ENCODE results near the gene KLK10.

GRCh38 chr19:51000981-51001380 lies 18.5 kb downstream of the KLK10 start:
- TF ChIP-seq NRF1 (IDR thresholded peaks at IDR 0.05; ENCODE audit: low read depth, low read length) (no peak), CTCF (IDR thresholded peaks at IDR 0.05) (no peak), TAF1 (IDR thresholded peaks at IDR 0.05; ENCODE audit: borderline replicate concordance, low read depth, low read length) (no peak), TEAD4 (IDR thresholded peaks at IDR 0.05; ENCODE audit: borderline replicate concordance, insufficient read depth) (no peak), GATA2 (CRISPR knock-in tag; IDR thresholded peaks at IDR 0.05) (no peak), RCOR1 (IDR thresholded peaks at IDR 0.05; ENCODE audit: low read length) (no peak), EZH2phosphoT487 (IDR thresholded peaks at IDR 0.05; ENCODE audit: borderline replicate concordance, low read depth) (no peak), POLR2AphosphoS5 (IDR thresholded peaks at IDR 0.05; ENCODE audit: low read depth, low read length) (no peak), RAD21 (IDR thresholded peaks at IDR 0.05; ENCODE audit: low read length) (no peak), EP300 (IDR thresholded peaks at IDR 0.05; ENCODE audit: borderline replicate concordance in 1 of 2, low read depth in 1 of 2, low read length in 1 of 2) (no peak), FOXM1 (IDR thresholded peaks at IDR 0.05; ENCODE audit: low read depth) (no peak)
